Endodermal cell (in vitro differentiated cells): ENCODE measurements around the gene SPINT3. TPM values are rescaled to one million over a fixed set of nuclear protein-coding genes. Genes with fewer than 3 reads are reported as not detected.

Source experiments
- DNase-seq: peaks from one replicate; pipeline ENCODE4 v3.0.0-alpha.2; 2017
- H3K27ac ChIP-seq: 2 replicates; pipeline ENCODE4 v1.5.1; 2013; ENCODE audit warnings: mild to moderate bottlenecking, low read depth, low read length, moderate library complexity
- H3K27me3 ChIP-seq: 2 replicates; pipeline ENCODE4 v1.6.1; 2013; ENCODE audit warnings: mild to moderate bottlenecking, low read length, moderate library complexity; ENCODE audit not compliant: insufficient read depth, control insufficient read depth, poor library complexity, severe bottlenecking
- H3K36me3 ChIP-seq: 2 replicates; pipeline ENCODE4 v1.7.0; 2013; ENCODE audit warnings: mild to moderate bottlenecking, low read length, moderate library complexity; ENCODE audit not compliant: control insufficient read depth, insufficient read depth
- H3K4me1 ChIP-seq: one replicate; pipeline ENCODE4 v1.7.0; 2013; ENCODE audit warnings: low read length; ENCODE audit not compliant: control insufficient read depth, insufficient read depth
- H3K4me3 ChIP-seq: 2 replicates; pipeline ENCODE4 v1.5.1; 2013; ENCODE audit warnings: mild to moderate bottlenecking, low read length, moderate library complexity
- H3K9ac ChIP-seq: 2 replicates; pipeline ENCODE4 v1.6.1; 2013; ENCODE audit warnings: mild to moderate bottlenecking, low read length, moderate library complexity; ENCODE audit not compliant: poor library complexity, severe bottlenecking; ENCODE audit errors: extremely low read depth
- H3K9me3 ChIP-seq: 2 replicates; pipeline ENCODE4 v1.6.1; 2013; ENCODE audit warnings: mild to moderate bottlenecking, low read length, moderate library complexity; ENCODE audit not compliant: control insufficient read depth
- H3K27ac Mint-ChIP-seq: 2 replicates; pipeline ENCODE4 v1.8.0; 2020; ENCODE audit warnings: mixed read lengths
- H3K27me3 Mint-ChIP-seq: 2 replicates; pipeline ENCODE4 v1.8.0; 2021; ENCODE audit warnings: mild to moderate bottlenecking, mixed read lengths; ENCODE audit not compliant: insufficient read depth
- H3K36me3 Mint-ChIP-seq: 2 replicates; pipeline ENCODE4 v1.8.0; 2020; ENCODE audit warnings: low read depth, mixed read lengths
- H3K4me1 Mint-ChIP-seq: 2 replicates; pipeline ENCODE4 v1.8.0; 2020; ENCODE audit warnings: mixed read lengths
- H3K4me3 Mint-ChIP-seq: 2 replicates; pipeline ENCODE4 v1.8.0; 2020; ENCODE audit warnings: mild to moderate bottlenecking, moderate library complexity, mixed read lengths
- H3K9me3 Mint-ChIP-seq: 2 replicates; pipeline ENCODE4 v1.8.0; 2020; ENCODE audit warnings: mild to moderate bottlenecking, mixed read lengths
- CTCF ChIP-seq: fragments of 200-600 bp; sonication (generic); conservative IDR thresholded peaks from 2 replicates; pipeline ENCODE4 v1.5.0; 2021; ENCODE audit warnings: antibody characterized with exemption, mild to moderate bottlenecking
- WGBS, 2 experiments: methylation state at CpG; one replicate each; pipeline versions ENCODE4 v1.1.5 to v1.1.7; 2013; ENCODE audit warnings: missing lambda C conversion rate in 2 of 2, mixed read lengths in 1 of 2; ENCODE audit not compliant: insufficient coverage in 1 of 2, insufficient read length in 1 of 2; 5-methylcytosine and 5-hydroxymethylcytosine counted together
- total RNA-seq, 2 donors: library from RNA; stranded (reverse); fragmentation: NEBNext Ultra II Directional in 1 of 2; extraction: Animal tissue kit (Norgen Biotek cat#: 25700) in 1 of 2; gene quantifications; 2 replicates in 1 of 2; 3 replicates in 1 of 2; pipeline ENCODE4 v1.2.1, GENCODE V29; 2021

The SPINT3 gene
- total RNA-seq, 2 donors from 2014 or later = not detected

- Histone ChIP-seq H3K36me3 (no peaks in the 10 kb centered on the region), H3K9ac (no peak overlapping the region), H3K9me3 (no peaks in the 10 kb centered on the region), H3K27me3 (peaks cover 52% of the 10 kb centered on the region), H3K4me1 (peaks cover 9% of the 10 kb centered on the region), H3K4me3 (peak overlapping the region; percentile 8), H3K27ac (no peak overlapping the region)
- Mint-ChIP-seq H3K27me3 (peaks cover 17% of the 10 kb centered on the region), H3K36me3 (no peaks in the 10 kb centered on the region), H3K27ac (no peak overlapping the region), H3K9me3 (no peaks in the 10 kb centered on the region), H3K4me3 (no peak overlapping the region), H3K4me1 (peaks cover 13% of the 10 kb centered on the region)
- TF ChIP-seq CTCF = peak; percentile 46
- 87 to 100% methylated on average over 3 to 6 of the region's 6 CpGs for WGBS, 2 experiments
- peak; percentile 72 for DNase-seq
Measured at GRCh38 chr20:45462711-45463509, 52.5 kb downstream of the SPINT3 start.

Other genes with a start within 250 kb of the SPINT3 start
- gene RBPJL, start 208.8 kb downstream of the SPINT3 start, total RNA-seq = not detected
- under 1 TPM; 0.20 to 0.46 TPM for gene MATN4, start 207.3 kb downstream of the SPINT3 start, total RNA-seq
- gene SDC4, start 167.2 kb downstream of the SPINT3 start, total RNA-seq = 100 to 1,000 TPM in 1 of 2 donors, 10 to 100 TPM in 1; 78.0 to 118 TPM
- gene SYS1, start 152.5 kb downstream of the SPINT3 start, total RNA-seq = 10 to 100 TPM; 22.1 to 23.8 TPM
- 1 to 10 TPM; 2.0 to 2.4 TPM for gene TP53TG5, start 137.3 kb downstream of the SPINT3 start, total RNA-seq
- 10 to 100 TPM; 63.2 to 69.1 TPM for gene DBNDD2, start 107.3 kb downstream of the SPINT3 start, total RNA-seq
- 10 to 100 TPM; 83.3 to 90.1 TPM for gene PIGT, start 99.5 kb downstream of the SPINT3 start, total RNA-seq
- gene WFDC2, start 45.9 kb downstream of the SPINT3 start, total RNA-seq = 100 to 1,000 TPM; 304 to 580 TPM
- not detected for gene WFDC6, start 23.9 kb upstream of the SPINT3 start, total RNA-seq
- under 1 TPM in 1 of 2 donors, not detected in 1; 0.18 TPM for gene EPPIN, start 31.8 kb upstream of the SPINT3 start, total RNA-seq
- gene WFDC8, start 63.7 kb upstream of the SPINT3 start, total RNA-seq = not detected
- gene WFDC10A, start 114.1 kb upstream of the SPINT3 start, total RNA-seq = not detected
- not detected for gene WFDC9, start 115.7 kb upstream of the SPINT3 start, total RNA-seq
- gene WFDC11, start 154.6 kb upstream of the SPINT3 start, total RNA-seq = not detected
- gene WFDC13, start 186.4 kb upstream of the SPINT3 start, total RNA-seq = not detected
- not detected for gene WFDC10B, start 189.4 kb upstream of the SPINT3 start, total RNA-seq
- gene SPINT4, start 206.7 kb upstream of the SPINT3 start, total RNA-seq = not detected